Activated naive CD8-positive, alpha-beta T cell (primary cell): ENCODE results near the gene CTU2.
A peak's percentile ranks its signal among the peaks of the same experiment; 100 is the strongest.

Experiments used
- H3K27ac Mint-ChIP-seq: one replicate; pipeline ENCODE4 v1.8.0; 2021; ENCODE audit warnings: mixed read lengths
- H3K27me3 Mint-ChIP-seq: one replicate; pipeline ENCODE4 v1.8.0; 2021; ENCODE audit warnings: mixed read lengths
- H3K36me3 Mint-ChIP-seq: one replicate; pipeline ENCODE4 v1.8.0; 2021; ENCODE audit warnings: mixed read lengths
- H3K4me1 Mint-ChIP-seq: one replicate; pipeline ENCODE4 v1.8.0; 2021; ENCODE audit warnings: low read depth, mixed read lengths
- H3K4me3 Mint-ChIP-seq: one replicate; pipeline ENCODE4 v1.8.0; 2021; ENCODE audit warnings: mild to moderate bottlenecking, mixed read lengths
- H3K9me3 Mint-ChIP-seq: one replicate; pipeline ENCODE4 v1.8.0; 2021; ENCODE audit warnings: low read depth, mixed read lengths

CTU2 gene

GRCh38 chr16:88688013-88688778, 18.1 kb upstream of the CTU2 start:
- Mint-ChIP-seq H3K4me3 (no peak overlapping the region), H3K27ac (no peak overlapping the region), H3K4me1 (peaks cover 51% of the 10 kb centered on the region)

GRCh38 chr16:88690341-88691128, 15.8 kb upstream of the CTU2 start:
- Mint-ChIP-seq H3K36me3 (no peaks in the 10 kb centered on the region), H3K27me3 (no peaks in the 10 kb centered on the region), H3K4me1 (peaks cover 36% of the 10 kb centered on the region), H3K4me3 (peak overlapping the region; percentile 20), H3K9me3 (no peaks in the 10 kb centered on the region), H3K27ac (no peak overlapping the region)

More at GRCh38 chr16:88688013-88688778, 18.1 kb upstream of the CTU2 start:
- Mint-ChIP-seq H3K27me3 (no peaks in the 10 kb centered on the region), H3K9me3 (no peaks in the 10 kb centered on the region), H3K36me3 (no peaks in the 10 kb centered on the region)

GRCh38 chr16:88691129-88691813, 15.0 kb upstream of the CTU2 start:
- Mint-ChIP-seq H3K4me3 (peak overlapping the region; percentile 20), H3K9me3 (no peaks in the 10 kb centered on the region), H3K27ac (no peak overlapping the region), H3K4me1 (peaks cover 36% of the 10 kb centered on the region), H3K27me3 (no peaks in the 10 kb centered on the region), H3K36me3 (no peaks in the 10 kb centered on the region)

GRCh38 chr16:88691924-88692560, 14.3 kb upstream of the CTU2 start:
- Mint-ChIP-seq H3K4me3 (peak overlapping the region; percentile 51), H3K4me1 (peaks cover 36% of the 10 kb centered on the region), H3K27ac (peak overlapping the region; percentile 58), H3K9me3 (no peaks in the 10 kb centered on the region), H3K36me3 (no peaks in the 10 kb centered on the region), H3K27me3 (no peaks in the 10 kb centered on the region)

GRCh38 chr16:88692861-88693260, 13.4 kb upstream of the CTU2 start:
- H3K4me3 Mint-ChIP-seq: peak overlapping the region; percentile 38

GRCh38 chr16:88693420-88694177, 12.7 kb upstream of the CTU2 start:
- no peak overlapping the region for H3K4me3 Mint-ChIP-seq
- peak overlapping the region; percentile 28 for H3K27ac Mint-ChIP-seq
- H3K36me3 Mint-ChIP-seq: no peaks in the 10 kb centered on the region
- no peaks in the 10 kb centered on the region for H3K9me3 Mint-ChIP-seq
- no peaks in the 10 kb centered on the region for H3K27me3 Mint-ChIP-seq
- peaks cover 45% of the 10 kb centered on the region for H3K4me1 Mint-ChIP-seq

More at GRCh38 chr16:88692861-88693260, 13.4 kb upstream of the CTU2 start:
- Mint-ChIP-seq H3K9me3 (no peaks in the 10 kb centered on the region), H3K4me1 (peaks cover 40% of the 10 kb centered on the region), H3K27me3 (no peaks in the 10 kb centered on the region), H3K27ac (peak overlapping the region; percentile 61), H3K36me3 (no peaks in the 10 kb centered on the region)

GRCh38 chr16:88694221-88695087, 11.8 kb upstream of the CTU2 start:
- no peak overlapping the region for H3K4me3 Mint-ChIP-seq
- H3K9me3 Mint-ChIP-seq: no peaks in the 10 kb centered on the region
- H3K27ac Mint-ChIP-seq: peak overlapping the region; percentile 61
- H3K36me3 Mint-ChIP-seq: no peaks in the 10 kb centered on the region
- H3K4me1 Mint-ChIP-seq: peaks cover 45% of the 10 kb centered on the region
- no peaks in the 10 kb centered on the region for H3K27me3 Mint-ChIP-seq

- H3K27me3 Mint-ChIP-seq: no peaks in the 10 kb centered on the region
- H3K9me3 Mint-ChIP-seq: no peaks in the 10 kb centered on the region
- H3K36me3 Mint-ChIP-seq: no peaks in the 10 kb centered on the region
- H3K27ac Mint-ChIP-seq: no peak overlapping the region
- no peak overlapping the region for H3K4me3 Mint-ChIP-seq
- H3K4me1 Mint-ChIP-seq: peaks cover 44% of the 10 kb centered on the region
These were observed 11.1 kb upstream of the CTU2 start for GRCh38 chr16:88695218-88695617.

GRCh38 chr16:88695753-88696152, 10.6 kb upstream of the CTU2 start:
- Mint-ChIP-seq H3K9me3 (no peaks in the 10 kb centered on the region), H3K4me1 (peaks cover 42% of the 10 kb centered on the region), H3K27me3 (no peaks in the 10 kb centered on the region), H3K36me3 (no peaks in the 10 kb centered on the region), H3K4me3 (no peak overlapping the region), H3K27ac (no peak overlapping the region)

GRCh38 chr16:88696441-88696840, 9.9 kb upstream of the CTU2 start:
- H3K4me3 Mint-ChIP-seq: no peak overlapping the region
- no peak overlapping the region for H3K27ac Mint-ChIP-seq
- peaks cover 40% of the 10 kb centered on the region for H3K4me1 Mint-ChIP-seq
- H3K9me3 Mint-ChIP-seq: no peaks in the 10 kb centered on the region
- no peaks in the 10 kb centered on the region for H3K36me3 Mint-ChIP-seq
- H3K27me3 Mint-ChIP-seq: no peaks in the 10 kb centered on the region

GRCh38 chr16:88697116-88697830, 9.0 kb upstream of the CTU2 start:
- H3K27ac Mint-ChIP-seq: peak overlapping the region; percentile 54

GRCh38 chr16:88697831-88698615, 8.3 kb upstream of the CTU2 start:
- Mint-ChIP-seq H3K27me3 (no peaks in the 10 kb centered on the region), H3K4me3 (peak overlapping the region; percentile 56), H3K4me1 (peaks cover 38% of the 10 kb centered on the region), H3K36me3 (no peaks in the 10 kb centered on the region), H3K9me3 (no peaks in the 10 kb centered on the region), H3K27ac (peak overlapping the region; percentile 54)

More at GRCh38 chr16:88697116-88697830, 9.0 kb upstream of the CTU2 start:
- H3K4me1 Mint-ChIP-seq: peaks cover 39% of the 10 kb centered on the region
- no peaks in the 10 kb centered on the region for H3K9me3 Mint-ChIP-seq
- no peaks in the 10 kb centered on the region for H3K36me3 Mint-ChIP-seq
- peak overlapping the region; percentile 56 for H3K4me3 Mint-ChIP-seq
- H3K27me3 Mint-ChIP-seq: no peaks in the 10 kb centered on the region
